Hepatocyte (in vitro differentiated cells): ENCODE results near the gene KNOP1. TPM values are rescaled to one million over a fixed set of nuclear protein-coding genes. Genes with fewer than 3 reads are reported as not detected.

Source experiments
- DNase-seq: peaks from one replicate; pipeline ENCODE4 v3.0.0-alpha.2; 2016; ENCODE audit warnings: low spot score
- H2AFZ ChIP-seq: fragments of 200-600 bp; sonication (generic); 2 replicates; pipeline ENCODE4 v1.6.0; 2016; ENCODE audit warnings: antibody characterized with exemption, mild to moderate bottlenecking
- H3K27ac ChIP-seq: fragments of 200-600 bp; sonication (generic); 2 replicates; pipeline ENCODE4 v1.5.1; 2016; ENCODE audit warnings: mild to moderate bottlenecking
- H3K27me3 ChIP-seq: fragments of 200-600 bp; sonication (generic); 2 replicates; pipeline ENCODE4 v1.6.1; 2016
- H3K36me3 ChIP-seq: fragments of 200-600 bp; sonication (generic); replicated peaks from 2 replicates; pipeline ENCODE4 v1.5.1; 2016; ENCODE audit warnings: low read depth; ENCODE audit not compliant: insufficient read depth
- H3K4me1 ChIP-seq: fragments of 200-600 bp; sonication (generic); 2 replicates; pipeline ENCODE4 v1.5.1; 2016; ENCODE audit warnings: mild to moderate bottlenecking, moderate library complexity; ENCODE audit not compliant: insufficient read depth
- H3K4me2 ChIP-seq: fragments of 200-600 bp; sonication (generic); 2 replicates; pipeline ENCODE4 v1.6.0; 2016
- H3K4me3 ChIP-seq: fragments of 200-600 bp; sonication (generic); 2 replicates; pipeline ENCODE4 v1.5.1; 2016; ENCODE audit warnings: mild to moderate bottlenecking
- H3K79me2 ChIP-seq: fragments of 200-600 bp; sonication (generic); 2 replicates; pipeline ENCODE4 v1.6.0; 2017; ENCODE audit warnings: mild to moderate bottlenecking
- H3K9me2 ChIP-seq: fragments of 200-600 bp; sonication (generic); replicated peaks from 2 replicates; pipeline ENCODE4 v1.6.0; 2017; ENCODE audit warnings: mild to moderate bottlenecking; ENCODE audit not compliant: insufficient read depth
- H3K9me3 ChIP-seq: fragments of 200-600 bp; sonication (generic); 2 replicates; pipeline ENCODE4 v1.5.1; 2016; ENCODE audit warnings: low read depth, mild to moderate bottlenecking
- H4K20me1 ChIP-seq: fragments of 200-600 bp; sonication (generic); 2 replicates; pipeline ENCODE4 v1.6.0; 2016; ENCODE audit warnings: mild to moderate bottlenecking; ENCODE audit not compliant: insufficient read depth, poor library complexity, severe bottlenecking
- EZH2 ChIP-seq: fragments of 200-600 bp; sonication (generic); IDR thresholded peaks from 2 replicates; pipeline ENCODE4 v1.6.1; 2016; ENCODE audit warnings: antibody characterized with exemption, mild to moderate bottlenecking, borderline replicate concordance
- EZH2phosphoT487 ChIP-seq: fragments of 200-600 bp; sonication (generic); IDR thresholded peaks from one replicate; pipeline ENCODE4 v1.6.1; 2018; ENCODE audit warnings: antibody characterized with exemption, mild to moderate bottlenecking, low read depth, moderate library complexity; ENCODE audit not compliant: unreplicated experiment, severe bottlenecking
- WGBS: methylation state at CpG from one replicate; pipeline ENCODE4 v1.1.6; 2016; ENCODE audit warnings: low lambda C conversion rate; ENCODE audit errors: missing lambda C conversion rate; 5-methylcytosine and 5-hydroxymethylcytosine counted together
- polyA plus RNA-seq: library from polyadenylated mRNA; unstranded; fragments of >200 nt; fragmentation: Nextera tagmentation; extraction: Ambion mirVana; gene quantifications from 2 replicates; pipeline ENCODE4 v1.2.1, GENCODE V29; 2016
- total RNA-seq: library from RNA; depleted of rRNA; stranded (reverse); fragments of >200 nt; gene quantifications from 2 replicates; pipeline ENCODE4 v1.2.3, GENCODE V29; 2014
- TF ChIP-seq, protein P1 (sequence below): fragments of 200-600 bp; sonication (generic); IDR thresholded peaks from 2 replicates; pipeline ENCODE4 v1.5.1; 2016; ENCODE audit warnings: antibody characterized with exemption, mild to moderate bottlenecking; ENCODE audit not compliant: poor library complexity

Gene KNOP1
- total and polyA plus RNA-seq, 2 experiments from 2014 or later = 19.4 to 30.4 TPM

DNA sequence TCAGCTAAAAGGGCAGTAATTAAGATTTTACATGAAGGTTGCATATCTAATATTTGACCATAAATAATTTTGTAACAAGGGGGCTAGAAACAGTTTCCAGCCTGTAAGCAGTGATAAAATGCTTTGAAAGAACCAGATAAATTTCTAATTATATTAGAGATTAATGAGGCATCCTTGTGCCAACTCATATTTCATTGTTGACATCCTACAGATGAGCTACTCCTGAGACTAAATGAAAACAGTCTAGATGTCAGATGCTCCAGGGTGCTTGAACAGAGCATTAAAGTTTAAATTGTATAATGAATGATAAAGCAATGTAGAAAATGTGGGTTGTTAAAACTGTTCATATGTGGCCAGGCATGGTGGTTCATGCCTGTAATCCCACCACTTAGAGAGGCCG is 23.3 kb upstream of the KNOP1 start:
- H3K9me3 ChIP-seq = no peaks in the 10 kb centered on the region
- no peaks in the 10 kb centered on the region for H3K36me3 ChIP-seq
- no peak for DNase-seq
- H3K4me2 ChIP-seq = no peak overlapping the region
- H3K4me1 ChIP-seq = peaks cover 17% of the 10 kb centered on the region
- H2AFZ ChIP-seq = no peak overlapping the region
- WGBS = 100% methylated on average over 1 of the region's 1 CpG
- no peaks in the 10 kb centered on the region for H3K27me3 ChIP-seq
- H3K4me3 ChIP-seq = no peak overlapping the region
- H3K9me2 ChIP-seq = no peaks in the 10 kb centered on the region
- no peaks in the 10 kb centered on the region for H4K20me1 ChIP-seq
- H3K79me2 ChIP-seq = no peaks in the 10 kb centered on the region
- H3K27ac ChIP-seq = no peak overlapping the region
- no peak for TF ChIP-seq EZH2
- no peak for TF ChIP-seq EZH2phosphoT487
- TF ChIP-seq, protein P1, sequence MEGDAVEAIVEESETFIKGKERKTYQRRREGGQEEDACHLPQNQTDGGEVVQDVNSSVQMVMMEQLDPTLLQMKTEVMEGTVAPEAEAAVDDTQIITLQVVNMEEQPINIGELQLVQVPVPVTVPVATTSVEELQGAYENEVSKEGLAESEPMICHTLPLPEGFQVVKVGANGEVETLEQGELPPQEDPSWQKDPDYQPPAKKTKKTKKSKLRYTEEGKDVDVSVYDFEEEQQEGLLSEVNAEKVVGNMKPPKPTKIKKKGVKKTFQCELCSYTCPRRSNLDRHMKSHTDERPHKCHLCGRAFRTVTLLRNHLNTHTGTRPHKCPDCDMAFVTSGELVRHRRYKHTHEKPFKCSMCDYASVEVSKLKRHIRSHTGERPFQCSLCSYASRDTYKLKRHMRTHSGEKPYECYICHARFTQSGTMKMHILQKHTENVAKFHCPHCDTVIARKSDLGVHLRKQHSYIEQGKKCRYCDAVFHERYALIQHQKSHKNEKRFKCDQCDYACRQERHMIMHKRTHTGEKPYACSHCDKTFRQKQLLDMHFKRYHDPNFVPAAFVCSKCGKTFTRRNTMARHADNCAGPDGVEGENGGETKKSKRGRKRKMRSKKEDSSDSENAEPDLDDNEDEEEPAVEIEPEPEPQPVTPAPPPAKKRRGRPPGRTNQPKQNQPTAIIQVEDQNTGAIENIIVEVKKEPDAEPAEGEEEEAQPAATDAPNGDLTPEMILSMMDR = no peak

DNA sequence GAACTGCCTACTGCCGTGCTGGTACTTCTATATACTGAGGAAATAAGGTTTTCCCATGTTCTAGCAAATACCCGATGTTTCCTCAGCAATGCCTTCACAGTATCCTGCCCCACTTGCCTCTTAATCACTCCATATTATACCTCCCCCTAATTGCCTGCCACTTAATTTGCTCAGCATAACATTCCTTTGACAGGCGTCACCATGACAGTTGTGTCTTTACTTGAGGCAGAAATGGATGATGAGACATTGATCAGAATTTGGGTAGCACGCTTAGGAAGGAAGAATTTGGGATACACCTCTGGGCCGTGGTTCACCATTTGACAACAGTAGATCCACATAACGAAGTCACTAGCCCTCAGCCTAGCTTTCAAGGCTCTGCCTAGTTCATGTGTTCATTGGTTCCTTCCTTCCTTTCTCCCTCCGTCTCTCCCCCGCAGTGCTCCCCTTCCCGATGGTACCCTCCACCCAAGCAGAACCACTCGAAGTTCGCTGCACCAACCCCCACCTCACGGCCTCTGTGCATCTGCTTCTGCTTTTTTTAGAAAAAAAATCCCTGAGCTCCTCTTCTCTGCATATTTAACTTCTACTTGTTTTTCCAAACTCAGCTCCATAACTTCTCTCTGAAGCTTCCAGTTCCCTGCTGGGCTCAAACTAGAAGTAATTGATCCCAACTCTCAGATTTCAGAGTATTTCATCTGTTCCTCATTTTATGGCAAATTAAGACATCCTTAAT is 19.4 kb upstream of the KNOP1 start:
- H3K27me3 ChIP-seq = no peaks in the 10 kb centered on the region
- H3K4me2 ChIP-seq = no peak overlapping the region
- no peaks in the 10 kb centered on the region for H3K9me3 ChIP-seq
- no peaks in the 10 kb centered on the region for H3K9me2 ChIP-seq
- H4K20me1 ChIP-seq = no peaks in the 10 kb centered on the region
- no peak overlapping the region for H2AFZ ChIP-seq
- H3K27ac ChIP-seq = no peak overlapping the region
- TF ChIP-seq EZH2 (no peak), EZH2phosphoT487 (no peak)
- TF ChIP-seq, protein P1 = no peak
- no peaks in the 10 kb centered on the region for H3K79me2 ChIP-seq
- WGBS = 94% methylated on average over 12 of the region's 12 CpGs
- H3K36me3 ChIP-seq = no peaks in the 10 kb centered on the region
- no peak for DNase-seq
- no peaks in the 10 kb centered on the region for H3K4me1 ChIP-seq
- no peak overlapping the region for H3K4me3 ChIP-seq

DNA sequence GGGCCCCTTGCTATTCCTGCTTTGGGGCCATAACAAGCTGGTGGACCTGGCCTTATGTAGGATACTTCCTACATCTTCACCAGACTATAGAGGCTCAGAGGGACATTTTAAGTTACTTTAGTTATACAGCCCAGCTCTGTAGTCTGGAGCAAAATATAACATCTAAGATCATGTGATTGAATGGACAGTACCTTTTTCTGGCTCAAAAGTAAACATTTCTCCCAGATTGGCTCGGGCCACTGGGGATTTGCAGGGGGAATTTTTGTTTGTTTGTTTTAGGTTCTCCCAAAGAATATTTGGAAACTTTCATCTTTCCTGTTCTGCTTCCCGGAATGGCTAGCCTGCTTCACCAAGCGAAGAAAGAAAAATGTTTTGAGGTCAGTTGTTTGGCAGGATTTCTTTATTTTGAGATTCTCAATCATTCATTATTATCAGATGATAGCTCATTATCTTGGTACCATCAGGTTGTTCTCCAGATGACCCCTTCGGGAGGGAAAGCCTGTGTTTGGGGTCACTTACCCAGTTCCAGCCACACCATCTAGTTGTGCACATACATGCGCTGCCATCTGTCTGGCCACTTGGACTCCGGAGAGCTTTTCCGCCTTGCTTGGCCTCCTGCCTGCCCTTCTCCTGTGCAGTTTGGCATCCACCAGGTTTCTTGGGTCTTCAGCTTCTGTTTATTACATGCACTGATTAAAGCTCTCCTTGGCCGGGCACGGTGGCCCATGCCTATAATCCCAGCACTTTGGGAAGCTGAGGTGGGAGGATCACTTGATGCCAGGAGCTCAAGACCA is 17.2 kb upstream of the KNOP1 start:
- H3K9me3 ChIP-seq = no peaks in the 10 kb centered on the region
- DNase-seq = no peak
- H3K36me3 ChIP-seq = no peaks in the 10 kb centered on the region
- H3K4me1 ChIP-seq = no peaks in the 10 kb centered on the region
- TF ChIP-seq, protein P1 = no peak
- TF ChIP-seq EZH2phosphoT487 = no peak
- no peaks in the 10 kb centered on the region for H3K27me3 ChIP-seq
- H3K79me2 ChIP-seq = no peaks in the 10 kb centered on the region
- no peak overlapping the region for H3K4me2 ChIP-seq
- 80% methylated on average over 9 of the region's 9 CpGs for WGBS
- H4K20me1 ChIP-seq = no peaks in the 10 kb centered on the region
- no peak overlapping the region for H3K27ac ChIP-seq
- no peak overlapping the region for H2AFZ ChIP-seq
- H3K4me3 ChIP-seq = no peak overlapping the region
- no peaks in the 10 kb centered on the region for H3K9me2 ChIP-seq
